HG03442 (cell line): ENCODE measurements around the gene ASXL2.
A peak's percentile ranks its signal among the peaks of the same experiment; 100 is the strongest.
"Not testable (repeated sequence)": the region's sequence is repeated elsewhere in the genome, so short reads cannot be mapped to it uniquely, and the experiment has no call there.

Experiments used
- ATAC-seq: cut with Tn5 transposase; IDR thresholded peaks from one replicate; pipeline ENCODE4 v1.9.1; 2021; ENCODE audit warnings: mild to moderate bottlenecking, moderate library complexity; ENCODE audit not compliant: unreplicated experiment

The ASXL2 gene

DNA sequence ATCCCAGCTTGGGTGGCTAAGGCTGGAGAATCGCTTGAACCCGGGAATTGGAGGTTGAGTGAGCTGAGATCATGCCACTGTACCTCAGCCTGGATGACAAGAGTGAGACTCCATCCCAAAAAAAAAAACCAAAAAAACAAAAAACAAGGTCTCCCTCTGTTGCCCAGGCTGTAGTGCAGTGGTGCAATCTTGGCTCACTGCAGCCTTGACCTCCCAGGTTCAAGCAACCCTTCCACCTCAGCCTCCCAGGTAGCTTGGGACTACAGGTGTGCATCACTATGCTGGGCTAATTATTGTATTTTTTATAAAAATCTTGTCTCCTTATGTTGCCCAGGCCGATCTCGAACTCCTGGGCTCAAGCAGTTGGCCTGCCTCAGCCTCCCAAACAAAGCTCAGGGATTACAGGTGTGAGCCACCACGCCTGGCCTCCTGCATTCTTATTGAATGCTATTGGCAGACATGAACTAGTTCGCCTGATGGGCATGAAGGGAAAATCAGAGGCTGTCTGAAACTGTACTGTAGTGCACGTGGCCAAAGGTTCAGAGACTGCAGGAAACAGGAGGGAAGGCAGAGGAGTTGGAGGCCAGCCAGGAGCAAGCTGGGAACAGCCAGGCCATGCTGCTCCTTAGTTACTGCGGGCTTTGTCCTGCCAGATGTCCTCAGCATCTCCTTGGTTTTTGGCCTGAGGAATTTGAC lies 16.0 kb upstream of the ASXL2 start:
- no peak for ATAC-seq

DNA sequence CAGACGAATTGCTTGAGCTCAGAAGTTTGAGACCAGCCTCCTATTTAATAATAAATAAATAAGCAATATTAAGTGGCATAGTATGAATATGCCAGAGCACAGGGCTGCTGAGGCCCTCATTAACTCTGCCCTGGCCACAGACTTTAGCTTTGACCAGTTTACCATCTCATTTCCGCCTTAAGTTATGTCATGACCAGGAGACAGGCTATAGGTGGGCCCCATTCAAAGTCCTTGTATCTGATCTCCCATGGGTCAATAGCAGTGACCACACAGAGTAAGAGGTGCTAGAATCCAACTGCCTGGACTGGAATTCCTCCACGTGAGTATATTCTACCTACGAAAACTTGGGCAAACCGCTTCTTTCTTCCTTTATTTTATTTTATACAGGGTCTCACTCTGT lies 13.4 kb upstream of the ASXL2 start:
- ATAC-seq: no peak

DNA sequence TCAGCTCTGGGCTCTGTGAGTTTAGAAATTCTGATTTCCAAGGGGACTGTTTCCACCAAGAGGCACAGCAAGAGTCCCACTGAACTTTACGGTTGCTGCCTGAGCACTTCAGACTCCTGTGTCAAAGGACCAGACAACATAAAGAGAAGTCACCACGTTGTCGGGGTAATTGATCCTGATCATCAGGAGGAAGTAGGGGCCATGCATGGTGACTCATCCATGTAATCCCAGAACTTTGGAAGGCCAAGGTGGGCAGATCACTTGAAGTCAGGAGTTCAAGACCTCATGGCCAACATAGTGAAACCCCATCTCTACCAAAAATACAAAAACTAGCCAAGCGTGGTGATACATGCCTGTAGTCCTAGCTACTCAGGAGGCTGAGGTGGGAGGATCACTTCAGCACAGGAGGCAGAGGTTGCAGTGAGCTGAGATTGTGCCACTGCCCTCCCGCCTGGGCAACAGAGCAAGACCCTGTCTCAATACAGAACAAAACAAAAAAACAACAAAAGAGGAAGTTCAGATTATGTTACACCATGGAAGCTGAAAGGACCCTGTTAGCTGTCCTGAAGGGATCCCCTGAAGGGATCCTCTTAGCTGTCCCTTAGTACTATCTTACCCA lies 9.4 kb upstream of the ASXL2 start:
- ATAC-seq: no peak

DNA sequence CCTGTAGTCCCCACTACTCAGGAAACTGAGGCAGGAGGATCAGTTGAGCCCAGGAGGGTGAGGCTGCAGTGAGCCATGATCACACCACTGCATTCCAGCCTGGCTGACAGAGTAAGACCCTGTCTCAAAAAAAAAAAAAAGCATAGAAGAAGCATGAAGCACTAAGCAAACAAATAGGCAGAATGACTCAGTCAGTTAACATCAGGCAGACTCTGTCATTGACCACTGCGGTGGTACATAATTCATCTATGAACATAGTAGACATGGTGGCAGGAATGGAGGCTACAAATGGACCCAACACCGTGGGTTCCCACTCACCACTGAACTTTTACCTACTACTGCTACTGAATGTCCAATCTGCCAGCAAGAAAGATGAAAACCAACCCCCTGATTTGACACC lies 7.6 kb upstream of the ASXL2 start:
- no peak for ATAC-seq

DNA sequence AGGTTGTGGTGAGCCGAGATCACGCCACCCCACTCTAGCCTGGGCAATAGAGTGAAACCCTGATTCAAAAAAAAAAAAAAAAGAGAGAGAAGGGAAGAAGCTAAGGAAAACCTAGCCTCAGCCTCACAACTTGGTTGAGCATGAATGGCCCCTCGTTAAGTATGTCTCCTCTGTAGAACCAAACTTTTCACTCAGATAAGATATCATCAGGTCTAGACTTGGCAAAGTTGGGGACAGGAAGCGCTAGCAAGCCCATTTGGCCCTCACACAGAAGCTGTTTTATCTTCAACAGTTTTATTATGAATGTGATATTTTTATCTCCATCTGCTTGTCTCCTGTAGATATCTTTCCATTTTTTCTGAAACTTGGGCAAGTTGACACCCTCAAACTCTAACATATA lies 3.5 kb upstream of the ASXL2 start:
- ATAC-seq: no peak

DNA sequence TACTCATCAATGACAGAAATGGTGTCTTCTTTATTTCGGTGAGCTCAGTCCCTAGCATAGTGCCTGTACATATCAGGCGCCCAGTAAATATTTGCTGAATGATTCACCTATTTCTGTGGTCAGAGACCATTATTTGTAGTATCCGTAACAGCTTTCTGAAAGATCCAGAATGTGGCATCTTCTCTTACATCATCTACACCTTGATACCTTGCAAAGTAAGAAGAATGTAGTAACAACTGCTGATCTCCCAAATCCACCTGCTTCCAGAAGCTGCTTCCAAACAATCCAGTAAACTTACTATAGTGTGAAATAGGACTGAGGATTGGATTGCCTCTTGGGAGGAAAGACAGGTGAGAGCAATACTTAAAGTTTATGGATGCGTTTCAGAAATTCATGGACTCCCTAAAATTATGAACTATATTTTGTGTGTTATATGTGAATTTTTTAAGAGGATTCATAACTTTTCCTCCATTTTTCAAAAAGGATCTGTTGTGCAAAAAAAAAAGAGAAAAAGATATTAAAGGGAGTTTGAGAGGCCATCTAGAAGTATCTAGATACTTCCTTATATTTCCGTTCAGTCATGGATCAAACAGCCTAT lies 945 bp upstream of the ASXL2 start:
- ATAC-seq: no peak

DNA sequence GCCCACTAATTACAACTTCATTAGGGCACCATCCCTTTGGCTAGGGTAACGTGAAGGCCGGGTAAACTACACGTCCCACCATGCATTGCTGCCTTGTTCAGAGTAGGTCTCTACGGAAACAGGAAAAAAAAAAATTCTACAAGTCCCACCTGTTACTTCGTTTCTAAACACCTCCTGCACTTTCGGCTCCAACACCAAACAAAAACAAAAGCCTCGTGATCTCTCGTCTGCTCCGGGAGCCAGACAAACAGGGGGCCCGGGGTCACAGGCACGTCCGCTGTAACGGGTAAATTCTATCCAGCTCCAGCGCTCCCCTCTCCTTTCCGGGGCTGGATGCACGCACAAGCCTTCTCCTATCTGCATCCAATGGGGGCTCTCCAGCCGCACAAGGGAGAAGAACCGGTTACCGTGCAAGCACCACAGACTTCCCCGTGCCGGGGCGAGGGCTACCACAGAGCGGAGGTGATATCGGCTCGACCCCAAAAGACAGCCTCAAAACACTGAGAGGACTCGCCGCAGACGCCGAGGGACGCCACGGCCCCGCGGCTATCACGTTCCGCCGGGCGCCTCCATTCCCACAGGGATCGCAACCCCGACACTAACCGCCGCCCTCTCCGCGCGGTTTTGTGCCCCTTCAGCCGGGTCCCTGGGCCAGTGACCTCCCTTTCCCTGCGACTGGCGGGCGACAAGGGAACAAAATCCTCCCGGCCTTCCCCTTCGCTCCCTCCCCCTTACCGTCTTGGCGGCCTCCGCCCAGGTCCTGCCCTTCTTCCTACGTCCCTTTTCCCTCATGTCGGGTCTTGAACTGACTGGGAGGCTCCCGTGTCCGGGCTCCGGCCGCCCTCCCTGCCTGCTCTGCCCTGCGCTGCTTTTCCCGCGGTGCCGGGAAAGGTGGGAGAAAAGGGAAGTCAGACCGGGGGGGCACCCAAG lies 591 bp downstream of the ASXL2 start:
- ATAC-seq: peak; percentile 37

DNA sequence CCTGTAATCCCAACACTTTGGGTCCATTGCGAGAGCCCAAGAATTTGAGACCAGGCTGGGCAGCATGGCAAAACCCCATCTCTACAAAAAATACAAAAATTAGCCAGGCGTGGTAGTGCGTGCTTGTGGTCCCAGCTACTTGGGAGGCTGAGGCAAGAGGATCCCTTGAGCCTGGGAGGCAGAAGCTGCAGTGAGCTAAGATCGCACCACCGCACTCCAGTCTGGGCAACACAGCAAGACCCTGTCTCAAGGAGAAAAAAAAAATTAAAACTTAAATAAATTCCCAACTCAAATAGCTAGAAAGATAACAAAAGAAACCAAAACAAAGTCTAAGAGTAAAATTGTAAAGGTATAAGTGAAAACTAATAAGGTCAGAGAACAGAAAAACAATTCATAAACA lies 6.2 kb downstream of the ASXL2 start:
- no peak for ATAC-seq

DNA sequence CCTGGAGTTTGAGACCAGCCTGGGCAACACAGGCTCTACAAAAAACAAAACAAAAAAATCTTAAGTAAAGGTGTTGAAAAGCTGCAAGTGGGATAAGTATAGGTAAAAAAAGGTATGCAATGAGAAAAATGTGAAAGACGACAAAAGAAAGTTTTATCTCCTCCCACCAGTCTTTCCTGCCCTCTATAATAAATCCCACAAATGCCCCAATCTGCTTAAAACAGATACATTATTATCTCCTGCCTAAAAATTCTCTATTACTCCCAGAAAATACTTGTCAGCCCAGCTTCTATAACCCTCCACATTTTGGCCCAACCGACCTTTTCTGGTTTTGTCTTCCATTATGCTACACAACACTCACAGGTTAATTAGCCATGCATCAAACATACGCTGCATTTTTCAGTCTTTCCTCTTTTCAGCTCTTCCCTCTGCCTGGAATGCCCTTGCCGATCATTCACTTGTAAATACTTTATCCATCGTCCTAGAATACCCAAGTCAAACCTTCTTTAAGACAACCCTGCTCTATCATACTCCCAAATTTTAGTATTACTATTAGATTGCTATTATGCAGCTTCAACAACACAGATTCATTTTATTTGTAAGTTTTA lies 10.8 kb downstream of the ASXL2 start:
- ATAC-seq: no peak

DNA sequence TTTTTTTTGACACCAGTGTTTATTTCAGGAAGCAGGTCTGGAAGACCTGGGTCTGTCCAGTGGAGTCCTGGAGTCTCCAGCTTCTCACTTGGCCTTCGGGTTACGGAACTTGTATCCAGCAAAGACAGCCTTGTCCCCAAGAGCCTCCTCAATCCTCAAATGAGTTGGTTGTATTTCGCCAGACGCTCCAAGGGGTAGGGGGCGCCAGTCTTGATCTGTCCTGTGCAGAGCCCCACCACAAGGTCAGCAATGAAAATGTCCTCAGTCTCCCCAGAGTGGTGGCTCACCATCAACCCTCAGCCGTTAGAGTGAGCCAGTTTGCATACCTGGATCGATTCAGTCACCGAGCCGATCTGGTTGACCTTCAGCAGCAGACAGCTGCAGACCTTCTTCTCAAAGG lies 21.9 kb downstream of the ASXL2 start:
- no peak for ATAC-seq

DNA sequence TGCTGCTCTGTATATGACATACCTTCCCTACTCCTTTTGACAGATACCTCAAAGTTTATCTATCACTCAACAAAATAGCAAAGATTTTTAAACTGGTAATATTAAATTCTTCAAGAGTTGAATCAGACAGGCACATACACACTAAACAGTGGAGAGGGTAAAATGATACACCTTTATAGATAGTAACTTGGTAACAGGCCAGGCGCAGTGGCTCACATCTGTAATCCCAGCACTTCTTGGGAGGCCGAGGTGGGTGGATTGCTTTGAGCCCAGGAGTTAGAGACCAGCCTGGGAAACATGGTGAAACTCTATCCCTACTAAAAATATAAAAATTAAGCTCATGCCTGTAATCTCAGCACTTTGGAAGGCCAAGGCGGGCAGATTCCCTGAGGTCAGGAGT lies 23.2 kb downstream of the ASXL2 start:
- no peak for ATAC-seq

DNA sequence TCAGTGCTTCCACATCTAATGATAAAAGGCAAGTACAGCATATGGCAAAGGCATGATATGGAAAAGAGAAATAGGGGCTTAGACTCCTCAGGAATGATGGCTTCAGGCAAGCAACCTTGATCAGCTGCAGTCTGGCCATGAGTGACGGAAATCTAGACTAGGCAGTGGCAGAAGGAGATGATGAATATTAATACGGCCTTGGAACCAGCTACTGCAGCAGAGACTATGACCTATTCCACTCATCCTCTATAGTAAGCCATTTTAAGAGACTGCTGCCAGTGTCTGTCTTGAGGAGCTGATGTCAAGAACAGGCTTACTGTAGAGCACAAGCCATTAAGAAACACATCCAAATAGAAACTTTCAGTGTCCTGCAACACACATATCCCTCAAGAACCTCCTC lies 23.7 kb downstream of the ASXL2 start:
- no peak for ATAC-seq

DNA sequence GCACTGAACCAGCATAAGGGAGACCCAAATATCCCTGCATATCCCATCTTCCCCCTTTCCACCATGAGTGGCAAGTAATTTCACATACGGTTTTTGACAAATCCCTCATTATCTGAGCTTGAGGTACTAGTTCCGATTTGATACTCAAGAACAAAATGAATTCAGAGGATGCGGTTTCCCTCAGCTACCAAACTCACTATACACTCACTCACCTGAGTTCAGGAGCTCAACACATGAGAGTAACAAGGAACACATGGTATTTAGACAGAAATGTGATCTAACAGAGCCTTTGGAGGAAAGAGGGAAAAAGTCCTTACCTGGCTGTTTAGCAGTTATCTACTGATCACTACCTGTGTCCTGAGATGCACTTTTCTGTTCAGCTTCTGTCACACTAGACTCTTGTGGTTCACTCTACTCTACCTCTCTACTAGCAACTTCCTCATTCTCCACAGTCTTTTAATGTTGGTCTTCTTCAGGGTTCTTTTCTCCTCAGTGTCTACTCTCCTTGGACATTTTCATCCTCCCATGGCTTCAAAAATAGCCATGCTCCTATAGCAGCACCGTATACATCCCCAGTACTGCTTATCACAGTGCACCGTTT lies 25.1 kb downstream of the ASXL2 start:
- ATAC-seq: no peak

DNA sequence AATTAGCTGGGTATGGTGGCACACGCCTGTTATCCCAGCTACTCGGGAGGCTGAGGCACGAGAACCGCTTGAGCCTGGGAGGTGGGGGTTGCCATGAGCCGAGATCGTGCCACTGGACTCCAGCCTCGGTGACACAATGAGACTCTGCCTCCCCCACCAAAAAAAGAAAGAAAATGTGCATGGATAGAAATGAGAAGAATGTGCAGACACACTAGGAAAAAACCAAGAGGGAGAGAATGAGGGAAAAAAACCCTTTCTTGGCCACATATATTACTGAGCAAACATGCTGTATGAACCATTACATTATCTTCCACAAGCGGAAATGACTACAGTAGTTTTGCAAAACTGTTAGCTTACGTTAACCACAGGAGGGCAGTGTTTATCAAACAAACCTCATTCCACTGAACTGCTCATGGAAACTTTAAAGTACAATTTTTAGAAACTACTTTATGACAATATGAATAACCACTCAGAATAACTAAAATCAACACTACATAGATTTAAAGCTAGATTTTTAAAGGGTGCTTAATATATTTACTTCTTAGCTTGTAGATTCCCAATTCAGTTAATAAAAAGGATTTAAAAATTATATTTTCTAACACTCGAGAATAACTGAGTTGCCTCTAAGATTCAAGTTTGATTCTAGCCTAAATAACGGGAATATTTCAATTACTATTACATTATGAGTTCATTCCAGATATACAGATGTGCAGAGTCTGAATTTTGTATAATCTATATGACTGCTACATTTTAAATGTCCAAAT lies 26.4 kb downstream of the ASXL2 start:
- peak; percentile 69 for ATAC-seq

DNA sequence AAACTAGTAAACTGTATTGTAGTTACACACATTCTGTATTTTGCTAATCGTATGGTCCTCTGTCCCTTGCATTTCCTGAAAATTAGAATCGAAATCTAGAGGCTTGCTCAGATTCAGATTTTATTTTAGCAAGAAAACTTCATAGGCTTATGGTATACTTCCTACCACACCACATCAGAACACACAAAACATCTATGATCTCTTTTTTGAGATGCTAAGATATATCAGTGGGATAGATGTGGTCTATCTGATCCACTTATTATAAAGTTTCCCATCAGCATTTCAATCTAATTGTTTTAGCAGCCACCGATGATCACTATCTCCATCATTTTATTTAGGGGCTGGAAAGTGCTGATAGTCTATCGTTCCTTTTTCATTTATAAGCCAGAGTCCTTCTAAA lies 27.9 kb downstream of the ASXL2 start:
- not testable (repeated sequence) for ATAC-seq

DNA sequence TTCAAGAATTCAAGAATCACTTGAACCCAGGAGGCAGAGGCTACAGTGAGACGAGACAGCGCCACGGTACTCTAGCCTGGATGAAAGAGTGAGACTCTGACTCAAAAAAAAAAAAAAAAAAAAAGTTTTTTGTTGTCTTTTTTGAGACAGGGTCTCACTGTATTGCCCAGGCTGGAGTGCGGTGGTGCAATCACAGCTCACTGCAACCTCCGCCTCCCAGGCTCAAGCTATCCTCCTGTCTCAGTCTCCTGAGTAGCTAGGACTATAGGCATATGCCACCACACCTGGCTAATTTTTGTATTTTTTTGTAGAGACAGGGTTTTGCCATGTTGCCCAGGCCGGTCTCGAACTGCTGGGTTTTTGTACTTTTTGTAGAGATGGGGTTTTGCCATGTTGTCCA lies 28.9 kb downstream of the ASXL2 start:
- not testable (repeated sequence) for ATAC-seq

DNA sequence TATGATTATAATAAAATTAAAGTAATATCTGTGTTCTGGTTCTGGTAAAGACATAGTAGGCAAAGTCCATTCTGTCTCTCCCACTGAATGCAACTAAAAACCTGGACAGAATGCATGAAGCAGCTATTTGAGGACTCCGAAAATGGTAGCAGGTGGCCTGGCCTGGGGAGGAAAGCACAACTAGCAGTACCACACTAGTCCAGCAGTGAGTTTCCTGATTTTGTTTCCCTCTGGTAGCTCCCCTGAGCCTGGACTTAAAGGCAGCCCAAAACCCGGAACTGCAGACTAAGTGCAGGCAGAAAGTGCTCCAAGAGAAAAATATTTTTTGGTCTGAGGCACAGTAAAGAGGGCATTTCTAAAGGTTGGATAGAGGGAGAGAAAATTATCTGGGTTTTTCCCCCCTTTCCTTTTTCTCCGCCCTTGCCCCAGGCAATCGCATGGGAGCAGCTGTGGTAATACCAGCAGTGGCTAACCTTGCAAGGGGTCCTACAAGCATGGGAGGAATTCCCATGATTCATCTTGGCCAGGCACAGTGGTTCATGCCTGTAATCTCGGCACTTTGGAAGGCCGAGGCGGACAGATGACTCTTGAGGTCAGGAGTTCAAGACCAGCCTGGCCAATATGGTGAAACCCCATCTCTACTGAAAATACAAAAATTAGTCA lies 32.3 kb downstream of the ASXL2 start:
- ATAC-seq: no peak

DNA sequence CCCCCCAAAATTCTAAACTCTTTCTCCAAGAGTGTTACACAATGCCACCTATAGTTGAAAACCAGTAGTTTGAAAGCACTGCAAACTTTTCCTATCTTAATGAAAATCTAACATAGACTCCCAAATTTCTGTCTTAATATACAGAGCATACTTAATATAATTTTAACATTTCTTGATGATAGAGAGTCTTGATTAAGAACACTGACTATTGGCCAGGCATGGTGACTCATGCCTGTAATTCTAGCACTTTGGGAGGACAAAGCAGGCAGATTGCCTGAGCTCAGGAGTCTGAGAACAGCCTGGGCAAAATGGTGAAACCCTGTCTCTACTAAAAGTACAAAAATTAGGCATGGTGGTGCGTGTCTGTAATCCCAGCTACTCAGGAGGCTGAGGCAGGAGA lies 34.2 kb downstream of the ASXL2 start:
- no peak for ATAC-seq

DNA sequence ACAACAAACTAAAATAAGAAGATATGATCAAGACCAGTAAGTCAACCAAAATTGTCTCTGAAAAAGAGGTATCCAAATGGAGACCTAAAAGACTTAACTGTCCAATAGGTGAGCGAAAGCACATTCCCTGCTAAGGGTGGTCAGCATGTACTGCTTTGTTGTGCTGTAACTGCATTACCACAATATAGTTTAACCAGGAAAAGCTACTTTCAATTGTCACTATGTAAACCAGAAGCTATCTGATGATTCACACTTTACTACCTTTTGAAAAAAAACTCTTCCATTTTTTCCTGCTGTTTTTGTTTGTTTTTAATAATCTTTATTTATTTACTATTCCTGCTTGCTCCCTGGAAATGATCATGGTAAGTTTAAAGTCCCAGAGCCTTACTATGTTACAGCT lies 36.1 kb downstream of the ASXL2 start:
- no peak for ATAC-seq
